Body of pancreas (tissue), 4 donors: ENCODE measurements around the gene MTHFS.

ENCODE experiments used
- CTCF ChIP-seq, 7 experiments: fragments of 450-650 bp in 4 of 7; fragments of 200-600 bp in 3 of 7; sonication (generic) in 3 of 7; IDR thresholded peaks; one replicate each; pipeline ENCODE4 v1.5.1; 2016 to 2019; ENCODE audit warnings: antibody characterized with exemption in 7 of 7
- POLR2A ChIP-seq, 3 donors: fragments of 450-650 bp; IDR thresholded peaks; one replicate each; pipeline ENCODE4 v1.6.1; 2016; ENCODE audit warnings: antibody characterized with exemption in 3 of 3, mild to moderate bottlenecking in 2 of 3

- TF ChIP-seq CTCF (IDR thresholded peaks at IDR 0.05) = no peak
- no peak for TF ChIP-seq POLR2A (IDR thresholded peaks at IDR 0.05)
Observed at GRCh38 chr15:79881668-79882067, 15.1 kb downstream of the MTHFS start.
